Sigmoid colon (tissue), 7 donors: ENCODE data around the gene ICAM3. TPM values are rescaled to one million over a fixed set of nuclear protein-coding genes. Genes with fewer than 3 reads are reported as not detected.

Experiments
- DNase-seq: peaks from one replicate; pipeline ENCODE4 v3.0.0-alpha.2; 2019
- H3K27ac ChIP-seq, 4 donors: fragments of 200-600 bp; sonication (generic); one replicate each; pipeline ENCODE4 v1.5.1; 2016 to 2019; ENCODE audit warnings: mild to moderate bottlenecking in 1 of 4
- H3K27me3 ChIP-seq, 3 donors: fragments of 200-600 bp; sonication (generic); one replicate each; pipeline ENCODE4 v1.5.1; 2019; ENCODE audit warnings: mild to moderate bottlenecking in 1 of 3
- H3K36me3 ChIP-seq, 4 donors: fragments of 200-600 bp; sonication (generic); one replicate each; pipeline ENCODE4 v1.5.1; 2016 to 2019
- H3K4me1 ChIP-seq, 4 donors: fragments of 200-600 bp; sonication (generic); one replicate each; pipeline ENCODE4 v1.5.1; 2017 to 2019
- H3K4me3 ChIP-seq, 4 donors: fragments of 200-600 bp; sonication (generic); one replicate each; pipeline ENCODE4 v1.5.1; 2017 to 2019; ENCODE audit warnings: mild to moderate bottlenecking in 2 of 4, moderate library complexity in 1 of 4
- H3K9me3 ChIP-seq, 4 donors: fragments of 200-600 bp in 3 of 4; sonication (generic) in 3 of 4; one replicate each; pipeline versions ENCODE4 v1.5.1 to v1.6.1; 2013 to 2019
- CTCF ChIP-seq, 4 experiments: fragments of 450-650 bp in 3 of 4; fragments of 200-600 bp in 1 of 4; IDR thresholded peaks; one replicate each; pipeline ENCODE4 v1.5.1; 2016 to 2019; ENCODE audit warnings: antibody characterized with exemption in 4 of 4, mild to moderate bottlenecking in 3 of 4, moderate library complexity in 2 of 4
- EP300 ChIP-seq, 4 donors: sonication (generic); formaldehyde crosslinking; IDR thresholded peaks; one replicate each; pipeline ENCODE4 v1.6.1; 2017; ENCODE audit warnings: antibody characterized with exemption in 4 of 4
- POLR2A ChIP-seq, 2 donors: fragments of 450-650 bp; IDR thresholded peaks; one replicate each; pipeline ENCODE4 v1.6.1; 2016; ENCODE audit warnings: antibody characterized with exemption in 2 of 2, mild to moderate bottlenecking in 2 of 2, moderate library complexity in 2 of 2
- POLR2AphosphoS5 ChIP-seq, 4 donors: sonication (generic); formaldehyde crosslinking; IDR thresholded peaks; one replicate each; pipeline ENCODE4 v1.6.1; 2017; ENCODE audit warnings: antibody characterized with exemption in 4 of 4
- WGBS, 2 donors: extraction: QIAGEN DNeasy Blood & Tissue Kit; methylation state at CpG; one replicate each; pipeline ENCODE4 v1.1.7; 2013; 5-methylcytosine and 5-hydroxymethylcytosine counted together
- intact Hi-C: fragments of 100-400 bp; cut with DNase I; formaldehyde crosslinking; loops from one replicate; pipeline ENCODE4 v1.15.1; 2023
- polyA plus RNA-seq, 3 donors: library from polyadenylated mRNA; stranded (reverse); fragments of 200-250 nt; gene quantifications; one replicate each; pipeline ENCODE4 v1.2.3, GENCODE V29; 2013
- total RNA-seq, 4 donors: library from RNA; depleted of rRNA; stranded (reverse); fragments of >200 nt; gene quantifications; one replicate each; pipeline ENCODE4 v1.1.0, GENCODE V29; 2016
- donor health status: healthy with polysubstance abuse.
- donor health status: Bipolar disorder and iron deficiency.
- donor health status: healthy.

The ICAM3 gene
- total and polyA plus RNA-seq, 7 donors = 1.9 to 45.2 (median 4.2) TPM

GRCh38 chr19:10320602-10321416, 18.6 kb downstream of the ICAM3 start:
- no peaks in the 10 kb centered on the region for H3K27me3 ChIP-seq
- 88 to 93% methylated on average over 32 of the region's 32 CpGs for WGBS, 2 donors
- H3K9me3 ChIP-seq = no peaks in the 10 kb centered on the region
- H3K36me3 ChIP-seq = peaks cover 40 to 94% (median 74%) of the 10 kb centered on the region in 4 donors
- TF ChIP-seq EP300 (IDR thresholded peaks at IDR 0.05) (no peak), CTCF (IDR thresholded peaks at IDR 0.05) (no peak), POLR2AphosphoS5 (IDR thresholded peaks at IDR 0.05) (no peak), POLR2A (IDR thresholded peaks at IDR 0.05) (no peak)
- H3K4me1 ChIP-seq = peaks cover 0 to 7% (median 6%) of the 10 kb centered on the region in 4 donors
- H3K4me3 ChIP-seq = no peak overlapping the region
- intact Hi-C loops = no loop called here
- no peak for DNase-seq
- no peak overlapping the region for H3K27ac ChIP-seq

GRCh38 chr19:10318807-10319682, 20.4 kb downstream of the ICAM3 start:
- no peaks in the 10 kb centered on the region for H3K9me3 ChIP-seq
- H3K36me3 ChIP-seq = peaks cover 34 to 76% (median 57%) of the 10 kb centered on the region in 4 donors
- intact Hi-C loops = no loop called here
- H3K4me3 ChIP-seq = no peak overlapping the region
- no peak overlapping the region for H3K27ac ChIP-seq
- 93 to 94% methylated on average over 13 of the region's 13 CpGs for WGBS, 2 donors
- peaks cover 0 to 18% (median 13%) of the 10 kb centered on the region in 4 donors for H3K4me1 ChIP-seq
- DNase-seq = no peak
- TF ChIP-seq POLR2AphosphoS5 (IDR thresholded peaks at IDR 0.05) (no peak), CTCF (IDR thresholded peaks at IDR 0.05) (no peak), EP300 (IDR thresholded peaks at IDR 0.05) (no peak), POLR2A (IDR thresholded peaks at IDR 0.05) (no peak)
- H3K27me3 ChIP-seq = no peaks in the 10 kb centered on the region

GRCh38 chr19:10317857-10318462, 21.5 kb downstream of the ICAM3 start:
- H3K4me3 ChIP-seq = no peak overlapping the region
- TF ChIP-seq EP300 (IDR thresholded peaks at IDR 0.05) (no peak), POLR2A (IDR thresholded peaks at IDR 0.05) (no peak), CTCF (IDR thresholded peaks at IDR 0.05) (no peak), POLR2AphosphoS5 (IDR thresholded peaks at IDR 0.05) (no peak)
- no peak overlapping the region for H3K27ac ChIP-seq
- H3K36me3 ChIP-seq = peaks cover 34 to 67% (median 49%) of the 10 kb centered on the region in 4 donors
- H3K9me3 ChIP-seq = no peaks in the 10 kb centered on the region
- peaks cover 0 to 18% (median 13%) of the 10 kb centered on the region in 4 donors for H3K4me1 ChIP-seq
- no peak for DNase-seq
- no peaks in the 10 kb centered on the region for H3K27me3 ChIP-seq
- intact Hi-C loops = no loop called here
- WGBS, 2 donors = 92 to 94% methylated on average over 15 of the region's 15 CpGs

- H3K9me3 ChIP-seq = no peaks in the 10 kb centered on the region
- DNase-seq = no peak
- peaks cover 0 to 18% (median 13%) of the 10 kb centered on the region in 4 donors for H3K4me1 ChIP-seq
- intact Hi-C loops = no loop called here
- H3K27me3 ChIP-seq = no peaks in the 10 kb centered on the region
- no peak for TF ChIP-seq CTCF (IDR thresholded peaks at IDR 0.05)
- TF ChIP-seq EP300 (IDR thresholded peaks at IDR 0.05) = no peak
- TF ChIP-seq POLR2AphosphoS5 (IDR thresholded peaks at IDR 0.05) = no peak
- no peak for TF ChIP-seq POLR2A (IDR thresholded peaks at IDR 0.05)
- H3K27ac ChIP-seq = no peak overlapping the region
- WGBS, 2 donors = 85 to 89% methylated on average over 29 of the region's 29 CpGs
- peaks cover 30 to 63% (median 42%) of the 10 kb centered on the region in 4 donors for H3K36me3 ChIP-seq
- H3K4me3 ChIP-seq = no peak overlapping the region
These were observed 22.2 kb downstream of the ICAM3 start for GRCh38 chr19:10317045-10317856.
